ENCODE results near the gene DUSP6. TPM values are rescaled to one million over a fixed set of nuclear protein-coding genes. Genes with fewer than 3 reads are reported as not detected.

DUSP6 gene
- polyA plus RNA-seq, 1 donor from 2014 or later, result 44.3 TPM

GRCh38 chr12:89350630-89351488 lies 1.4 kb downstream of the DUSP6 start:
- TF ChIP-seq POLR2AphosphoS5 (IDR thresholded peaks at IDR 0.05) (no peak), MXI1 (conservative IDR thresholded peaks at IDR 0.05; ENCODE audit: poor library complexity, severe bottlenecking) (no peak), EZH2 (IDR thresholded peaks at IDR 0.05; ENCODE audit: borderline replicate concordance, insufficient read depth, low read length, poor library complexity, severe bottlenecking) (no peak), EP300 (conservative IDR thresholded peaks at IDR 0.05; ENCODE audit: poor library complexity, severe bottlenecking) (no peak), RAD21 (conservative IDR thresholded peaks at IDR 0.05) (no peak), TAF1 (IDR thresholded peaks at IDR 0.05; ENCODE audit: low read depth) (no peak), SMC3 (conservative IDR thresholded peaks at IDR 0.05; ENCODE audit: poor library complexity) (no peak)
- TF ChIP-seq, protein P1, sequence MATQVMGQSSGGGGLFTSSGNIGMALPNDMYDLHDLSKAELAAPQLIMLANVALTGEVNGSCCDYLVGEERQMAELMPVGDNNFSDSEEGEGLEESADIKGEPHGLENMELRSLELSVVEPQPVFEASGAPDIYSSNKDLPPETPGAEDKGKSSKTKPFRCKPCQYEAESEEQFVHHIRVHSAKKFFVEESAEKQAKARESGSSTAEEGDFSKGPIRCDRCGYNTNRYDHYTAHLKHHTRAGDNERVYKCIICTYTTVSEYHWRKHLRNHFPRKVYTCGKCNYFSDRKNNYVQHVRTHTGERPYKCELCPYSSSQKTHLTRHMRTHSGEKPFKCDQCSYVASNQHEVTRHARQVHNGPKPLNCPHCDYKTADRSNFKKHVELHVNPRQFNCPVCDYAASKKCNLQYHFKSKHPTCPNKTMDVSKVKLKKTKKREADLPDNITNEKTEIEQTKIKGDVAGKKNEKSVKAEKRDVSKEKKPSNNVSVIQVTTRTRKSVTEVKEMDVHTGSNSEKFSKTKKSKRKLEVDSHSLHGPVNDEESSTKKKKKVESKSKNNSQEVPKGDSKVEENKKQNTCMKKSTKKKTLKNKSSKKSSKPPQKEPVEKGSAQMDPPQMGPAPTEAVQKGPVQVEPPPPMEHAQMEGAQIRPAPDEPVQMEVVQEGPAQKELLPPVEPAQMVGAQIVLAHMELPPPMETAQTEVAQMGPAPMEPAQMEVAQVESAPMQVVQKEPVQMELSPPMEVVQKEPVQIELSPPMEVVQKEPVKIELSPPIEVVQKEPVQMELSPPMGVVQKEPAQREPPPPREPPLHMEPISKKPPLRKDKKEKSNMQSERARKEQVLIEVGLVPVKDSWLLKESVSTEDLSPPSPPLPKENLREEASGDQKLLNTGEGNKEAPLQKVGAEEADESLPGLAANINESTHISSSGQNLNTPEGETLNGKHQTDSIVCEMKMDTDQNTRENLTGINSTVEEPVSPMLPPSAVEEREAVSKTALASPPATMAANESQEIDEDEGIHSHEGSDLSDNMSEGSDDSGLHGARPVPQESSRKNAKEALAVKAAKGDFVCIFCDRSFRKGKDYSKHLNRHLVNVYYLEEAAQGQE (IDR thresholded peaks at IDR 0.05; ENCODE audit: borderline replicate concordance), result no peak
- TF ChIP-seq, protein P2, sequence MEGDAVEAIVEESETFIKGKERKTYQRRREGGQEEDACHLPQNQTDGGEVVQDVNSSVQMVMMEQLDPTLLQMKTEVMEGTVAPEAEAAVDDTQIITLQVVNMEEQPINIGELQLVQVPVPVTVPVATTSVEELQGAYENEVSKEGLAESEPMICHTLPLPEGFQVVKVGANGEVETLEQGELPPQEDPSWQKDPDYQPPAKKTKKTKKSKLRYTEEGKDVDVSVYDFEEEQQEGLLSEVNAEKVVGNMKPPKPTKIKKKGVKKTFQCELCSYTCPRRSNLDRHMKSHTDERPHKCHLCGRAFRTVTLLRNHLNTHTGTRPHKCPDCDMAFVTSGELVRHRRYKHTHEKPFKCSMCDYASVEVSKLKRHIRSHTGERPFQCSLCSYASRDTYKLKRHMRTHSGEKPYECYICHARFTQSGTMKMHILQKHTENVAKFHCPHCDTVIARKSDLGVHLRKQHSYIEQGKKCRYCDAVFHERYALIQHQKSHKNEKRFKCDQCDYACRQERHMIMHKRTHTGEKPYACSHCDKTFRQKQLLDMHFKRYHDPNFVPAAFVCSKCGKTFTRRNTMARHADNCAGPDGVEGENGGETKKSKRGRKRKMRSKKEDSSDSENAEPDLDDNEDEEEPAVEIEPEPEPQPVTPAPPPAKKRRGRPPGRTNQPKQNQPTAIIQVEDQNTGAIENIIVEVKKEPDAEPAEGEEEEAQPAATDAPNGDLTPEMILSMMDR (IDR thresholded peaks at IDR 0.05; ENCODE audit: poor library complexity, severe bottlenecking), result no peak
- H3F3A ChIP-seq (ENCODE audit: insufficient read depth, low read length, poor library complexity, severe bottlenecking), result peaks cover 12% of the 10 kb centered on the region
- H3K9me2 ChIP-seq (ENCODE audit: insufficient read depth, low read length), result no peaks in the 10 kb centered on the region
- H3K4me3 ChIP-seq (ENCODE audit: low read length), result peak overlapping the region; percentile 89
- H3K9ac ChIP-seq (ENCODE audit: low read length), result peak overlapping the region; percentile 95
- H2AFZ ChIP-seq (ENCODE audit: low read depth, low read length), result peak overlapping the region; percentile 28
- H3K79me2 ChIP-seq (replicated peaks; ENCODE audit: insufficient read depth, low read length), result peaks cover 49% of the 10 kb centered on the region
- H3K27me3 ChIP-seq (ENCODE audit: insufficient read depth, low read depth, low read length), result peaks cover 7% of the 10 kb centered on the region
- H3K27ac ChIP-seq (ENCODE audit: low read length), result peak overlapping the region; percentile 95
- no peaks in the 10 kb centered on the region for H3K9me3 ChIP-seq (ENCODE audit: low read length)
- H3K4me2 ChIP-seq (ENCODE audit: low read length), result peak overlapping the region; percentile 98
- H3K36me3 ChIP-seq (ENCODE audit: insufficient read depth, low read length), result no peaks in the 10 kb centered on the region
- no peaks in the 10 kb centered on the region for H4K20me1 ChIP-seq (ENCODE audit: insufficient read depth)

GRCh38 chr12:89350260-89350629 lies 2.1 kb downstream of the DUSP6 start:
- TF ChIP-seq EP300 (conservative IDR thresholded peaks at IDR 0.05; ENCODE audit: poor library complexity, severe bottlenecking), result no peak
- TF ChIP-seq RAD21 (conservative IDR thresholded peaks at IDR 0.05), result no peak
- TF ChIP-seq, protein P2 (IDR thresholded peaks at IDR 0.05; ENCODE audit: poor library complexity, severe bottlenecking), result no peak
- no peak for TF ChIP-seq SMC3 (conservative IDR thresholded peaks at IDR 0.05; ENCODE audit: poor library complexity)
- no peak for TF ChIP-seq EZH2 (IDR thresholded peaks at IDR 0.05; ENCODE audit: borderline replicate concordance, insufficient read depth, low read length, poor library complexity, severe bottlenecking)
- TF ChIP-seq TAF1 (IDR thresholded peaks at IDR 0.05; ENCODE audit: low read depth), result peak; percentile 36
- TF ChIP-seq, protein P1 (IDR thresholded peaks at IDR 0.05; ENCODE audit: borderline replicate concordance), result no peak
- H3K79me2 ChIP-seq (replicated peaks; ENCODE audit: insufficient read depth, low read length), result peaks cover 44% of the 10 kb centered on the region
- H3K4me3 ChIP-seq (ENCODE audit: low read length), result peak overlapping the region; percentile 89
- H3K9ac ChIP-seq (ENCODE audit: low read length), result peak overlapping the region; percentile 95
- H3K4me2 ChIP-seq (ENCODE audit: low read length), result peak overlapping the region; percentile 98
- no peaks in the 10 kb centered on the region for H3K9me2 ChIP-seq (ENCODE audit: insufficient read depth, low read length)
- peaks cover 12% of the 10 kb centered on the region for H3F3A ChIP-seq (ENCODE audit: insufficient read depth, low read length, poor library complexity, severe bottlenecking)
- H3K9me3 ChIP-seq (ENCODE audit: low read length), result no peaks in the 10 kb centered on the region
- peaks cover 3% of the 10 kb centered on the region for H3K27me3 ChIP-seq (ENCODE audit: insufficient read depth, low read depth, low read length)
- H3K27ac ChIP-seq (ENCODE audit: low read length), result peak overlapping the region; percentile 95
- H3K36me3 ChIP-seq (ENCODE audit: insufficient read depth, low read length), result no peaks in the 10 kb centered on the region
- no peaks in the 10 kb centered on the region for H4K20me1 ChIP-seq (ENCODE audit: insufficient read depth)
- no peak overlapping the region for H2AFZ ChIP-seq (ENCODE audit: low read depth, low read length)

Measured in neural cell (in vitro differentiated cells).